ELF-1 (cell line): ENCODE results near the gene GRPEL1.

Experiments
- DNase-seq: peaks from one replicate; pipeline ENCODE4 v3.0.0-alpha.2; 2016; ENCODE audit warnings: low read depth, low spot score

GRPEL1 gene

GRCh38 chr4:7023901-7024300 lies 44.0 kb downstream of the GRPEL1 start:
- no peak for DNase-seq

- no peak for DNase-seq
These were observed 44.4 kb downstream of the GRPEL1 start for GRCh38 chr4:7023486-7023885.

- DNase-seq = peak; percentile 80
These were observed 45.8 kb downstream of the GRPEL1 start for GRCh38 chr4:7021930-7022664.

- no peak for DNase-seq
These were observed 46.5 kb downstream of the GRPEL1 start for GRCh38 chr4:7021355-7021754.

- DNase-seq = no peak
These were observed 47.0 kb downstream of the GRPEL1 start for GRCh38 chr4:7020856-7021255.

- no peak for DNase-seq
These were observed 47.6 kb downstream of the GRPEL1 start for GRCh38 chr4:7020290-7020689.

- no peak for DNase-seq
These were observed 48.5 kb downstream of the GRPEL1 start for GRCh38 chr4:7019367-7019766.

GRCh38 chr4:7018281-7018680 lies 49.6 kb downstream of the GRPEL1 start:
- DNase-seq = no peak

GRCh38 chr4:7017446-7018048 lies 50.3 kb downstream of the GRPEL1 start:
- no peak for DNase-seq

- DNase-seq = no peak
These were observed 51.4 kb downstream of the GRPEL1 start for GRCh38 chr4:7016512-7016911.

- no peak for DNase-seq
These were observed 51.8 kb downstream of the GRPEL1 start for GRCh38 chr4:7016086-7016485.

GRCh38 chr4:7015383-7016035 lies 52.4 kb downstream of the GRPEL1 start:
- DNase-seq = no peak

GRCh38 chr4:7014815-7015214 lies 53.0 kb downstream of the GRPEL1 start:
- DNase-seq = no peak

- no peak for DNase-seq
These were observed 54.7 kb downstream of the GRPEL1 start for GRCh38 chr4:7013175-7013574.

- no peak for DNase-seq
These were observed 58.3 kb downstream of the GRPEL1 start for GRCh38 chr4:7009564-7009963.
